Measurements from ENCODE around the gene PLOD3. TPM values are rescaled to one million over a fixed set of nuclear protein-coding genes. Genes with fewer than 3 reads are reported as not detected.

PLOD3 gene
- total RNA-seq, 3 donors from 2014 or later (not counting 1 experiment from before 2014, with no cell fraction given): 41.7 to 54.5 (median 45.0) TPM

DNA sequence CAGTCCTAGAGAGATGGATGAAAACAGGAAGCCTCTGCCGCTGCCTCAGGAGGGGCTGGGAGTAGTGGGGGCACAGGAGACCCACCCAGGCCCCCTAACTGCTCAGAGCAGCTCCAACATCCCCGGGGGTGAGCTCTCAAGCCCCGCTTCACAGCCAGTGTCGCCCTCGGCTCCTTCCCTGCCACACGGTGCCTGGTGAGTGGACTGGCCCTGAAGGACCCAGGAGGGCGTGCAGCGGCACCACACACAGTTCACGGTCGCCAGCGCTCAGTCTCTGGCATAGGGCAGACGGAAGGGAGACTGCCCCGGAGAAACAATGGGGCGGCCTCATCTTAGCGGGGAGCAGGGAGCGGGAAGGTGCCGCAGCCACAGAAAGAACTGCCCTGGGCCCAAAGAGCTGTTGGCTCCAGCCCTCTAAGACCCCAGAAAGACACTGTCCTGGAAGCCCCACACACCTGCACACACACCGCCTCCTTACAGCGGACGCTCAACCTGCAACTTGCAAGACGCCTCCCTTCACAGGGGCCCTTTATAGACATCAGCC lies 19.0 kb upstream of the PLOD3 start:
- ATAC-seq: no peak
- Mint-ChIP-seq H3K27ac (no peak overlapping the region), H3K36me3 (no peaks in the 10 kb centered on the region), H3K4me3 (no peak overlapping the region), H3K9me3 (no peaks in the 10 kb centered on the region), H3K4me1 (peaks cover 0 to 10% of the 10 kb centered on the region in 2 donors), H3K27me3 (ENCODE audit: low read depth in 2 of 2) (no peaks in the 10 kb centered on the region)
- H3K27ac ChIP-seq (ENCODE audit: low read length): no peak overlapping the region
- WGBS (ENCODE audit: insufficient coverage): 60% methylated on average over 21 of the region's 21 CpGs
- H3K36me3 ChIP-seq (ENCODE audit: control insufficient read depth, insufficient read depth, low read length): peaks cover 24% of the 10 kb centered on the region
- H3K4me3 ChIP-seq (ENCODE audit: low read length): no peak overlapping the region
- no peaks in the 10 kb centered on the region for H3K9me3 ChIP-seq (ENCODE audit: control insufficient read depth, insufficient read depth, low read length)
- DNase-seq: no peak
- H3K4me1 ChIP-seq (ENCODE audit: control insufficient read depth, insufficient read depth, low read length): no peaks in the 10 kb centered on the region
- intact Hi-C loops (cut with micrococcal nuclease): no loop called here
- H3K27me3 ChIP-seq (ENCODE audit: control insufficient read depth, insufficient read depth, low read length): no peaks in the 10 kb centered on the region
- TF ChIP-seq, protein P1, sequence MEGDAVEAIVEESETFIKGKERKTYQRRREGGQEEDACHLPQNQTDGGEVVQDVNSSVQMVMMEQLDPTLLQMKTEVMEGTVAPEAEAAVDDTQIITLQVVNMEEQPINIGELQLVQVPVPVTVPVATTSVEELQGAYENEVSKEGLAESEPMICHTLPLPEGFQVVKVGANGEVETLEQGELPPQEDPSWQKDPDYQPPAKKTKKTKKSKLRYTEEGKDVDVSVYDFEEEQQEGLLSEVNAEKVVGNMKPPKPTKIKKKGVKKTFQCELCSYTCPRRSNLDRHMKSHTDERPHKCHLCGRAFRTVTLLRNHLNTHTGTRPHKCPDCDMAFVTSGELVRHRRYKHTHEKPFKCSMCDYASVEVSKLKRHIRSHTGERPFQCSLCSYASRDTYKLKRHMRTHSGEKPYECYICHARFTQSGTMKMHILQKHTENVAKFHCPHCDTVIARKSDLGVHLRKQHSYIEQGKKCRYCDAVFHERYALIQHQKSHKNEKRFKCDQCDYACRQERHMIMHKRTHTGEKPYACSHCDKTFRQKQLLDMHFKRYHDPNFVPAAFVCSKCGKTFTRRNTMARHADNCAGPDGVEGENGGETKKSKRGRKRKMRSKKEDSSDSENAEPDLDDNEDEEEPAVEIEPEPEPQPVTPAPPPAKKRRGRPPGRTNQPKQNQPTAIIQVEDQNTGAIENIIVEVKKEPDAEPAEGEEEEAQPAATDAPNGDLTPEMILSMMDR (IDR thresholded peaks at IDR 0.05): no peak

DNA sequence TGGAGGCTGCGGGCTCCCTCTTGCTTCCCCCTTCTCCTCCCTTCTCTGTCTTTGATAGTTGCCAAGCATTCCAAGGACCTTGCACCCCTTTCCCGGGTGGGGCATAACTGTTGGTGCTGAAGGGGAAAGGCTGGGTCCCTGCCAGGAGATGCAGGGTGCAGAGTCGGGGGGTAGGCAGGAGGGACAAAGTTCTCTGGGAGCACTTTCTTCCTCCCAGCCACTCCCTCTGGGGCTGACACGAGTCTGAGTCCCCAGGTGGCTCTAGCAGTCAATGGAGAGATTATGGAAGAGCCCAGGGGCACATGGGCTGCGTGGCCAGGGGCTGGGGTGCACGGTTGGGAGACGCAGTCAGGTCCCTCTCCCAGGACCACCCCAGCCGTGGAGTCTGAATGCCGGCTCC lies 18.1 kb upstream of the PLOD3 start:
- Mint-ChIP-seq H3K36me3 (no peaks in the 10 kb centered on the region), H3K27me3 (ENCODE audit: low read depth in 2 of 2) (no peaks in the 10 kb centered on the region)
- ATAC-seq: no peak

DNA sequence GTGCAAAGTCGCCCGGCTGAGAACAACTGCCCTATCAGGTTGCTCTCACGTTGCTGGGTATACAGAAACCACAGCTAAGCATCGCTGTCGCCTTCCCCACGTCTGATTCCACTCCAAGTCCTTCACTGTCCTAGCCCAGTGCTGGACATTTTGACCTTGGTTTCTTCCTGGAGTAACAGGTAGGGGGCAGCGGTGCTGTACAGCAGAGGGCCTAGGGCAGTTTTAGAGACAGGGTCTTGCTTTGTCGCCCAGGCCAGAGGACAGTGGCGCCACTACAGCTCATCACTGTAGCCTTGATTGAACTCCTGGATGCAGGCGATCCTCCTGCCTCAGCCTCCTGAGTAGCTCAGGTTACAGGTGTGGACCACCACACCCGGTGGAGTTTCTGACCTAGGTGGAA lies 17.7 kb upstream of the PLOD3 start:
- H3K36me3 Mint-ChIP-seq: no peaks in the 10 kb centered on the region
- no peak for ATAC-seq
- 85% methylated on average over 11 of the region's 11 CpGs for WGBS (ENCODE audit: insufficient coverage)
- DNase-seq: no peak
- Histone ChIP-seq H3K36me3 (ENCODE audit: control insufficient read depth, insufficient read depth, low read length) (peaks cover 23% of the 10 kb centered on the region), H3K9me3 (ENCODE audit: control insufficient read depth, insufficient read depth, low read length) (no peaks in the 10 kb centered on the region), H3K4me3 (ENCODE audit: low read length) (no peak overlapping the region), H3K27ac (ENCODE audit: low read length) (no peak overlapping the region), H3K27me3 (ENCODE audit: control insufficient read depth, insufficient read depth, low read length) (no peaks in the 10 kb centered on the region), H3K4me1 (ENCODE audit: control insufficient read depth, insufficient read depth, low read length) (no peaks in the 10 kb centered on the region)
- peaks cover 0 to 11% of the 10 kb centered on the region in 2 donors for H3K4me1 Mint-ChIP-seq
- TF ChIP-seq, protein P1 (IDR thresholded peaks at IDR 0.05): no peak
- no peaks in the 10 kb centered on the region for H3K9me3 Mint-ChIP-seq
- no peak overlapping the region for H3K4me3 Mint-ChIP-seq
- no peak overlapping the region for H3K27ac Mint-ChIP-seq
- intact Hi-C loops (cut with micrococcal nuclease): no loop called here
- H3K27me3 Mint-ChIP-seq (ENCODE audit: low read depth in 2 of 2): no peaks in the 10 kb centered on the region

More for the DNA sequence above, 18.1 kb upstream of the PLOD3 start:
- peaks cover 24% of the 10 kb centered on the region for H3K36me3 ChIP-seq (ENCODE audit: control insufficient read depth, insufficient read depth, low read length)
- no peak overlapping the region for H3K4me3 Mint-ChIP-seq
- no peaks in the 10 kb centered on the region for H3K9me3 Mint-ChIP-seq
- H3K4me1 ChIP-seq (ENCODE audit: control insufficient read depth, insufficient read depth, low read length): no peaks in the 10 kb centered on the region
- H3K27ac ChIP-seq (ENCODE audit: low read length): no peak overlapping the region
- TF ChIP-seq, protein P1 (IDR thresholded peaks at IDR 0.05): no peak
- 74% methylated on average over 8 of the region's 9 CpGs for WGBS (ENCODE audit: insufficient coverage)
- no peaks in the 10 kb centered on the region for H3K27me3 ChIP-seq (ENCODE audit: control insufficient read depth, insufficient read depth, low read length)
- peaks cover 0 to 8% of the 10 kb centered on the region in 2 donors for H3K4me1 Mint-ChIP-seq
- H3K4me3 ChIP-seq (ENCODE audit: low read length): no peak overlapping the region
- no peak overlapping the region for H3K27ac Mint-ChIP-seq
- DNase-seq: no peak
- no peaks in the 10 kb centered on the region for H3K9me3 ChIP-seq (ENCODE audit: control insufficient read depth, insufficient read depth, low read length)
- intact Hi-C loops (cut with micrococcal nuclease): no loop called here

DNA sequence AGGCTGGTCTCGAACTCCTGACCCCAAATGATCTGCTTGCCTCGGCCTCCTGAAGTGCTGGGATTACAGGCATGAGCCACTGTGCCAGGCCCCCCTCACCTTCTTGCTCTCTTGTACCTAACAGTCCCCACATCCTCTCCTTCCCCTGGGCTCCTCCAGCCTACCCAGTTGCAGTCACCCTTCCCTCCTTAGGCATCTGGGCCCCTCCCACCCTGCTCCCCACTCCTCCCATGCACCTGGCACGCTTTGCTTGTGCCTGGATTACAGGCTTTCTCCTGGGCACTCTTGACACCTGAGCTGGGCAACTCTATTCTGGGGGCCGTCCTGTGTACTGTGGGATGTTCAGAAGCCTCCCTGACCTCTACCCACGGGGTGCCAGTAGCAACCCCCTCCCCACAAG lies 17.3 kb upstream of the PLOD3 start:
- no peaks in the 10 kb centered on the region for H3K36me3 Mint-ChIP-seq

More for the DNA sequence above, 17.3 kb upstream of the PLOD3 start:
- peaks cover 18% of the 10 kb centered on the region for H3K36me3 ChIP-seq (ENCODE audit: control insufficient read depth, insufficient read depth, low read length)
- H3K4me1 Mint-ChIP-seq: peaks cover 0 to 11% of the 10 kb centered on the region in 2 donors
- no peak overlapping the region for H3K4me3 ChIP-seq (ENCODE audit: low read length)
- H3K27ac ChIP-seq (ENCODE audit: low read length): no peak overlapping the region
- H3K9me3 ChIP-seq (ENCODE audit: control insufficient read depth, insufficient read depth, low read length): no peaks in the 10 kb centered on the region
- H3K27ac Mint-ChIP-seq: no peak overlapping the region
- no peaks in the 10 kb centered on the region for H3K4me1 ChIP-seq (ENCODE audit: control insufficient read depth, insufficient read depth, low read length)
- TF ChIP-seq, protein P1 (IDR thresholded peaks at IDR 0.05): no peak
- no peaks in the 10 kb centered on the region for H3K27me3 Mint-ChIP-seq (ENCODE audit: low read depth in 2 of 2)
- 88% methylated on average over 5 of the region's 5 CpGs for WGBS (ENCODE audit: insufficient coverage)
- H3K9me3 Mint-ChIP-seq: no peaks in the 10 kb centered on the region
- intact Hi-C loops (cut with micrococcal nuclease): no loop called here
- no peak for ATAC-seq
- no peak overlapping the region for H3K4me3 Mint-ChIP-seq
- no peaks in the 10 kb centered on the region for H3K27me3 ChIP-seq (ENCODE audit: control insufficient read depth, insufficient read depth, low read length)
- DNase-seq: no peak
